Adrenal gland (tissue), 5 donors: ENCODE results near the gene LIPC.

Source experiments
- CTCF ChIP-seq, 6 experiments: fragments of 450-650 bp in 4 of 6; fragments of 200-600 bp in 2 of 6; sonication (generic) in 1 of 6; IDR thresholded peaks; 1 replicate in 5 of 6; 2 replicates in 1 of 6; pipeline versions ENCODE4 v1.5.1 to v1.8.0; 2016 to 2021; ENCODE audit warnings: antibody characterized with exemption in 6 of 6, mild to moderate bottlenecking in 2 of 6, moderate library complexity in 1 of 6
- POLR2A ChIP-seq, 2 donors: fragments of 450-650 bp; IDR thresholded peaks; one replicate each; pipeline ENCODE4 v1.6.1; 2017; ENCODE audit warnings: antibody characterized with exemption in 2 of 2, mild to moderate bottlenecking in 2 of 2, moderate library complexity in 1 of 2
- donor health status: DM: no; HTN: no; CAD: no.

- TF ChIP-seq CTCF (IDR thresholded peaks at IDR 0.05) (no peak), POLR2A (IDR thresholded peaks at IDR 0.05) (no peak)
These were observed 80.7 kb downstream of the LIPC start for GRCh38 chr15:58512522-58512921.
